H9 (cell line): ENCODE results near the gene UMPS. TPM values are rescaled to one million over a fixed set of nuclear protein-coding genes. Genes with fewer than 3 reads are reported as not detected.
A peak's percentile ranks its signal among the peaks of the same experiment; 100 is the strongest.

Source experiments
- DNase-seq: peaks from one replicate; pipeline ENCODE4 v3.0.0-alpha.2; 2017
- H2AFZ ChIP-seq: one replicate; pipeline ENCODE4 v1.6.1; 2013; ENCODE audit warnings: mild to moderate bottlenecking, low read length, control low read depth, moderate library complexity
- H2AK5ac ChIP-seq: 2 replicates; pipeline ENCODE4 v1.6.1; 2013; ENCODE audit warnings: low read length, control low read depth, mixed read lengths; ENCODE audit not compliant: insufficient read length
- H2BK120ac ChIP-seq: one replicate; pipeline ENCODE4 v1.6.1; 2013; ENCODE audit warnings: low read depth, mild to moderate bottlenecking, low read length, control low read depth, inconsistent platforms; ENCODE audit not compliant: poor library complexity, severe bottlenecking
- H2BK12ac ChIP-seq: 2 replicates; pipeline ENCODE4 v1.6.1; 2013; ENCODE audit warnings: low read length, control low read depth, mixed read lengths, low read depth; ENCODE audit not compliant: insufficient read length
- H2BK15ac ChIP-seq: 2 replicates; pipeline ENCODE4 v1.6.1; 2013; ENCODE audit warnings: low read depth, low read length, control low read depth
- H2BK20ac ChIP-seq: one replicate; pipeline ENCODE4 v1.6.1; 2013; ENCODE audit warnings: low read depth, mild to moderate bottlenecking, low read length, control low read depth, inconsistent platforms; ENCODE audit not compliant: poor library complexity, severe bottlenecking
- H2BK5ac ChIP-seq: 2 replicates; pipeline ENCODE4 v1.6.1; 2013; ENCODE audit warnings: low read length, control low read depth, mixed read lengths; ENCODE audit not compliant: insufficient read length
- H3K14ac ChIP-seq: 2 replicates; pipeline ENCODE4 v1.6.1; 2013; ENCODE audit warnings: low read length, control low read depth; ENCODE audit not compliant: insufficient read depth
- H3K18ac ChIP-seq: 2 replicates; pipeline ENCODE4 v1.6.1; 2013; ENCODE audit warnings: low read depth, mild to moderate bottlenecking, mixed read lengths, low read length, control low read depth; ENCODE audit not compliant: insufficient read length
- H3K23ac ChIP-seq: 2 replicates; pipeline ENCODE4 v1.6.1; 2013; ENCODE audit warnings: low read length, control low read depth, mixed read lengths, low read depth; ENCODE audit not compliant: insufficient read length
- H3K23me2 ChIP-seq: 2 replicates; pipeline ENCODE4 v1.6.1; 2013; ENCODE audit warnings: low read depth, mild to moderate bottlenecking, mixed read lengths, low read length, control low read depth; ENCODE audit not compliant: insufficient read length, poor library complexity, severe bottlenecking
- H3K27ac ChIP-seq: 2 replicates; pipeline ENCODE4 v1.5.1; 2013; ENCODE audit warnings: low read length, control low read depth, mixed read lengths, low read depth; ENCODE audit not compliant: insufficient read length
- H3K27me3 ChIP-seq: 2 replicates; pipeline ENCODE4 v1.6.1; 2013; ENCODE audit warnings: low read length, control low read depth, inconsistent platforms; ENCODE audit not compliant: insufficient read depth
- H3K4ac ChIP-seq: 2 replicates; pipeline ENCODE4 v1.6.1; 2013; ENCODE audit warnings: low read depth, mild to moderate bottlenecking, control low read depth, inconsistent platforms, low read length, moderate library complexity
- H3K4me1 ChIP-seq: 2 replicates; pipeline ENCODE4 v1.6.1; 2013; ENCODE audit warnings: low read length, control low read depth, inconsistent platforms; ENCODE audit not compliant: insufficient read depth
- H3K4me2 ChIP-seq: 2 replicates; pipeline ENCODE4 v1.6.1; 2013; ENCODE audit warnings: low read length, control low read depth, mixed read lengths; ENCODE audit not compliant: insufficient read length, insufficient read depth
- H3K56ac ChIP-seq: 2 replicates; pipeline ENCODE4 v1.6.1; 2013; ENCODE audit warnings: low read depth, mild to moderate bottlenecking, mixed read lengths, low read length, control low read depth; ENCODE audit not compliant: insufficient read length
- H3K79me1 ChIP-seq: 2 replicates; pipeline ENCODE4 v1.6.1; 2013; ENCODE audit warnings: low read depth, mild to moderate bottlenecking, moderate library complexity, low read length, control low read depth, inconsistent platforms; ENCODE audit not compliant: insufficient read depth, poor library complexity, severe bottlenecking
- H3K79me2 ChIP-seq: 2 replicates; pipeline ENCODE4 v1.6.1; 2013; ENCODE audit warnings: low read length, control low read depth, inconsistent platforms; ENCODE audit not compliant: insufficient read depth
- H3K9ac ChIP-seq: 2 replicates; pipeline ENCODE4 v1.6.1; 2013; ENCODE audit warnings: low read length, control low read depth, mixed read lengths; ENCODE audit not compliant: insufficient read length; ENCODE audit errors: extremely low read depth
- H3K9me3 ChIP-seq: one replicate; pipeline ENCODE4 v1.6.1; 2013; ENCODE audit warnings: low read depth, low read length, inconsistent platforms; ENCODE audit not compliant: control insufficient read depth
- H3T11ph ChIP-seq: one replicate; pipeline ENCODE4 v1.6.1; 2013; ENCODE audit warnings: mild to moderate bottlenecking, low read length, control low read depth, inconsistent platforms
- H4K20me1 ChIP-seq: one replicate; pipeline ENCODE4 v1.6.1; 2013; ENCODE audit not compliant: control insufficient read depth, insufficient read length, insufficient read depth
- H4K5ac ChIP-seq: 2 replicates; pipeline ENCODE4 v1.6.1; 2013; ENCODE audit warnings: low read depth, mild to moderate bottlenecking, mixed read lengths, low read length, control low read depth; ENCODE audit not compliant: insufficient read length
- H4K8ac ChIP-seq: replicated peaks from 2 replicates; pipeline ENCODE4 v1.6.1; 2013; ENCODE audit warnings: low read length, control low read depth, mixed read lengths, low read depth; ENCODE audit not compliant: insufficient read length
- H4K91ac ChIP-seq: 2 replicates; pipeline ENCODE4 v1.6.1; 2013; ENCODE audit warnings: low read depth, mild to moderate bottlenecking, moderate library complexity, mixed read lengths, low read length, control low read depth; ENCODE audit not compliant: insufficient read length
- H3K27ac Mint-ChIP-seq, 3 experiments: 2 replicates in 2 of 3; 3 replicates in 1 of 3; pipeline ENCODE4 v1.8.0; 2020 to 2021; ENCODE audit warnings: mixed read lengths in 3 of 3, mild to moderate bottlenecking in 1 of 3, moderate library complexity in 1 of 3
- H3K27me3 Mint-ChIP-seq: 2 replicates; pipeline ENCODE4 v1.8.0; 2021; ENCODE audit warnings: low read depth, mild to moderate bottlenecking, moderate library complexity, mixed read lengths
- H3K36me3 Mint-ChIP-seq, 3 experiments: 2 replicates in 2 of 3; 3 replicates in 1 of 3; pipeline ENCODE4 v1.8.0; 2020 to 2021; ENCODE audit warnings: low read depth in 3 of 3, mixed read lengths in 3 of 3; ENCODE audit not compliant: insufficient read depth in 1 of 3
- H3K4me1 Mint-ChIP-seq, 2 experiments: 2 replicates each; pipeline ENCODE4 v1.8.0; 2020; ENCODE audit warnings: mixed read lengths in 2 of 2
- H3K4me3 Mint-ChIP-seq, 2 experiments: 2 replicates in 1 of 2; 3 replicates in 1 of 2; pipeline ENCODE4 v1.8.0; 2020 to 2021; ENCODE audit warnings: mild to moderate bottlenecking in 2 of 2, mixed read lengths in 2 of 2, moderate library complexity in 1 of 2
- H3K9me3 Mint-ChIP-seq, 2 experiments: 2 replicates in 1 of 2; 3 replicates in 1 of 2; pipeline ENCODE4 v1.8.0; 2020; ENCODE audit warnings: mild to moderate bottlenecking in 2 of 2, mixed read lengths in 2 of 2, moderate library complexity in 1 of 2
- WGBS: extraction: QIAGEN DNeasy Blood & Tissue Kit; methylation state at CpG from one replicate; pipeline ENCODE4 v1.1.7; 2013; ENCODE audit warnings: missing lambda C conversion rate, low lambda C conversion rate, mixed read lengths; ENCODE audit not compliant: insufficient read length; ENCODE audit errors: extremely low coverage; 5-methylcytosine and 5-hydroxymethylcytosine counted together
- total RNA-seq: library from RNA; stranded (reverse); gene quantifications from 2 replicates; pipeline ENCODE4 v1.2.1, GENCODE V29; 2021
- TF ChIP-seq, protein P1 (sequence below): fragments of 200-600 bp; sonication (generic); conservative IDR thresholded peaks from 3 replicates; pipeline ENCODE4 v1.8.0; 2021; ENCODE audit warnings: antibody characterized with exemption, mild to moderate bottlenecking

Gene UMPS
- total RNA-seq, 1 experiment from 2014 or later, result 65.4 TPM

DNA sequence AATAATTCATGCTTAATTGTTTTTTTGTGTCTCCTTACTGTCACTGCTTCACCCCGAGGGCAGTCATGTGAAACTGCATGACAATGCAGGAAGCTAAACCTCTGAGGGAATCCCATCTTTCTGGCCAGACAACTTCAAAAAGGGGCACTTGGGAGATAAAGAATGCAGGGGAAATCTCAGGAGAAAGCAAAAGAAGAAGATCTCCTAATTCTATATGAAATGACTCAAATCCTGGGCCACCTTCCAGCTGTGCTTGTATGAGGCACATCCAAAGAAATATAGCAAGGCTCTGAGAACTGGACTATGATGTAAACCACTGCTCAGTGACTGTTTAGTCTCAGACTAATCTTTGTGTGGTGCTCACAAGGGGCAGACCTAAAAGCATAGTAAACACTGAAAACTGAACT, 22.6 kb upstream of the UMPS start:
- H3K9ac ChIP-seq, result no peak overlapping the region
- no peak overlapping the region for H4K91ac ChIP-seq
- DNase-seq, result peak; percentile 45

More for the DNA sequence above, 22.6 kb upstream of the UMPS start:
- no peak overlapping the region for H3K14ac ChIP-seq
- no peaks in the 10 kb centered on the region for H3K79me1 ChIP-seq
- Mint-ChIP-seq H3K9me3 (peaks cover 0 to 18% of the 10 kb centered on the region in 2 experiments; a peak in 3 of 5 replicates), H3K4me3 (0 out of 5 replicates have a peak overlapping the region, but pooled peaks of 1 of the 2 experiments have one; percentile 2), H3K36me3 (peaks cover 0 to 18% (median 1%) of the 10 kb centered on the region in 3 experiments; a peak in 2 of 7 replicates), H3K27me3 (no peaks in the 10 kb centered on the region), H3K4me1 (peaks cover 23 to 25% of the 10 kb centered on the region in 2 experiments), H3K27ac (peak overlapping the region; percentile 29 to 93 (median 89); a peak in 4 of 7 replicates)
- H3K56ac ChIP-seq, result no peak overlapping the region
- no peak overlapping the region for H4K5ac ChIP-seq
- H3K18ac ChIP-seq, result no peak overlapping the region
- no peaks in the 10 kb centered on the region for H3K79me2 ChIP-seq
- no peaks in the 10 kb centered on the region for H3K27me3 ChIP-seq
- peak overlapping the region; percentile 8 for H3K4me2 ChIP-seq
- no peak overlapping the region for H2BK12ac ChIP-seq
- H3K27ac ChIP-seq, result no peak overlapping the region
- H2BK15ac ChIP-seq, result no peak overlapping the region
- H2BK120ac ChIP-seq, result no peak overlapping the region
- no peak overlapping the region for H3K4ac ChIP-seq
- no peak overlapping the region for H4K8ac ChIP-seq
- no peak overlapping the region for H2BK20ac ChIP-seq
- no peak overlapping the region for H3T11ph ChIP-seq
- H4K20me1 ChIP-seq, result no peaks in the 10 kb centered on the region
- no peak overlapping the region for H2AK5ac ChIP-seq
- no peak overlapping the region for H3K23ac ChIP-seq
- no peaks in the 10 kb centered on the region for H3K23me2 ChIP-seq
- H3K4me1 ChIP-seq, result peaks cover 8% of the 10 kb centered on the region; the same call in 1 of the 2 replicates
- no peaks in the 10 kb centered on the region for H3K9me3 ChIP-seq
- TF ChIP-seq, protein P1, sequence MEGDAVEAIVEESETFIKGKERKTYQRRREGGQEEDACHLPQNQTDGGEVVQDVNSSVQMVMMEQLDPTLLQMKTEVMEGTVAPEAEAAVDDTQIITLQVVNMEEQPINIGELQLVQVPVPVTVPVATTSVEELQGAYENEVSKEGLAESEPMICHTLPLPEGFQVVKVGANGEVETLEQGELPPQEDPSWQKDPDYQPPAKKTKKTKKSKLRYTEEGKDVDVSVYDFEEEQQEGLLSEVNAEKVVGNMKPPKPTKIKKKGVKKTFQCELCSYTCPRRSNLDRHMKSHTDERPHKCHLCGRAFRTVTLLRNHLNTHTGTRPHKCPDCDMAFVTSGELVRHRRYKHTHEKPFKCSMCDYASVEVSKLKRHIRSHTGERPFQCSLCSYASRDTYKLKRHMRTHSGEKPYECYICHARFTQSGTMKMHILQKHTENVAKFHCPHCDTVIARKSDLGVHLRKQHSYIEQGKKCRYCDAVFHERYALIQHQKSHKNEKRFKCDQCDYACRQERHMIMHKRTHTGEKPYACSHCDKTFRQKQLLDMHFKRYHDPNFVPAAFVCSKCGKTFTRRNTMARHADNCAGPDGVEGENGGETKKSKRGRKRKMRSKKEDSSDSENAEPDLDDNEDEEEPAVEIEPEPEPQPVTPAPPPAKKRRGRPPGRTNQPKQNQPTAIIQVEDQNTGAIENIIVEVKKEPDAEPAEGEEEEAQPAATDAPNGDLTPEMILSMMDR, result no peak
- no peak overlapping the region for H2AFZ ChIP-seq
- H2BK5ac ChIP-seq, result no peak overlapping the region
- no CpG with 5 or more reads among the region's 1 CpG for WGBS
